ENCODE results near the gene RALGPS1.

The RALGPS1 gene

GRCh38 chr9:127079446-127080140 is 165.0 kb downstream of the RALGPS1 start:
- no peak for DNase-seq (ENCODE audit: low spot score)

- DNase-seq (ENCODE audit: low spot score) = no peak
Observed at GRCh38 chr9:127081250-127082185, 166.9 kb downstream of the RALGPS1 start.

GRCh38 chr9:127083138-127083980 is 168.8 kb downstream of the RALGPS1 start:
- no peak for DNase-seq (ENCODE audit: low spot score)

GRCh38 chr9:127084076-127085039 is 169.8 kb downstream of the RALGPS1 start:
- DNase-seq (ENCODE audit: low spot score) = no peak

DNA sequence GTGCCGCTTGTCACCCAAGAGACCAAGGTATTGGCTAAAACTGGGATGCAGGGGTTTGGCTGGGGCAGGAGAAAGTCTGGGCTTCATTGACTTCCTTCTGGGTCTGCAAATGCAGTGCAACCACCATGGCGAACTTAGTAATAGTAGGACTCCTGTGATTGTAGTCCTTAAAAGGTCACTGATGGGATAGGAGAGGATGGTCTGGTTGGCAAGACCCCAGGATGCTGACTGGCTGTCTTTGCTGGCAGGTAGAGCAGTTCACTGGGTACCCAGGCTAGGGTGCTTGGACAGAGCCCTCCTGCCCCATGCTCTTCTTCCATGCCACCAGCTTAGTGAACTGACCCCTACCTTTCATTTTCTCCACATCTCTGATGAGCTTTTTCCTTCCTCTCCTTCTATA is 170.6 kb downstream of the RALGPS1 start:
- no peak for DNase-seq (ENCODE audit: low spot score)

DNA sequence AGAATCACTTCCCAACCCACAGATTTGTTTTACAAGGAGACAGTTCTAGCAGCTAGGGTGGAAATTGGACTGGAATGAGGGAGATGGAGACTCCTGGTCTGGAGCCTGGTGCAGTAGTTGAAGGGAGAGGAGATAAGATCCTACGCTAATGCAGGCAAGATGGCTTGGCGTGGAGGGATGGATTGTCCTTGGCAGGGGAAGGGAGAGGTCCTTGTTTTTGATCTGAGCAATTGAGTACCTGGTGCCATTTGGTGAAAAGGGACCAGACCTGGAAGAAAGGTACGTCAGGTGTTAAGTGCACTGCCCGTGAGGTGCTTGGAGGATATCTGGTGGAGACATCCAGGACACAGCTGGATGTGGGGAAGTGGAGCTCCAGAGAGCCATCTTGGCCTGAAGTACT is 172.2 kb downstream of the RALGPS1 start:
- DNase-seq (ENCODE audit: low spot score) = no peak

DNA sequence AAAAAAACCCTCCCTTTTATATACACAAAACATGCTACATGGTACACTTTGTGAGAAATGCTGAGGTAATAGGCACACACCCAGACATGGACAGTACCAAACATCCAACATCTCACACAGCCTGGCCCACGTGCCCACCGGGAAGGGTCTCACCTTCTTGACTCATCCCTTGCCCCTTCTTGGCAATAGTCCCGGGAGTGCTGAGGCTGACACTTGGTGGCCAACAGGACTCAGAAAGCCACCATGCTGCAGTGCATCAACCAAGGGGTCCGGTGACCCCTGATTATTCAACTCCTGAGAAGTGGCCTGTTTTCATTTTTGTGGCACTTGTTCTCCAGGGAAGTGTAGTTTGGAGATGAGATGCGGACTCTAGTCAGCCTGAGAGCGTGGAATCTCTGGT is 172.8 kb downstream of the RALGPS1 start:
- no peak for DNase-seq (ENCODE audit: low spot score)

DNA sequence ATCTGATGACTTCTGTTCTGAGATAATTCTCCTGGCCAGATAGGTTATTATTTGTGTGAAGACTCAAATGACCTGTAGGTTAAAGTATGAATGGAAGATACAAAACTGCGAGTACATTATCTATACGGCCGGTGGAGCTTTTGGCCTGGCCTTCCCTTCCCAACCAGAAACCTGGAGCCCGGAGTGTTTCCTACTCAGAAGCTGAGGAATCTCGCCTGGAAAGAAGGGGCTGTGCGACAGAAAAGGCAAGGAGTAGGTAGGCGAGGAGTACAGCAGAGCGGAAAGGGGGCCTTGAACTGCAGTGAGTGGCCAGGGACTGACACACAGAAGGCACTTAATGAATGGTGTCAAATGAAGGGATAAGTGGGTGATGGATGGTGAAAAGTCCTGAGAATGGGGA is 173.3 kb downstream of the RALGPS1 start:
- no peak for DNase-seq (ENCODE audit: low spot score)

- no peak for DNase-seq (ENCODE audit: low spot score)
Observed at GRCh38 chr9:127088724-127089615, 174.4 kb downstream of the RALGPS1 start.

GRCh38 chr9:127089631-127090081 is 175.1 kb downstream of the RALGPS1 start:
- DNase-seq (ENCODE audit: low spot score) = no peak

GRCh38 chr9:127090341-127090985 is 175.9 kb downstream of the RALGPS1 start:
- DNase-seq (ENCODE audit: low spot score) = no peak

DNA sequence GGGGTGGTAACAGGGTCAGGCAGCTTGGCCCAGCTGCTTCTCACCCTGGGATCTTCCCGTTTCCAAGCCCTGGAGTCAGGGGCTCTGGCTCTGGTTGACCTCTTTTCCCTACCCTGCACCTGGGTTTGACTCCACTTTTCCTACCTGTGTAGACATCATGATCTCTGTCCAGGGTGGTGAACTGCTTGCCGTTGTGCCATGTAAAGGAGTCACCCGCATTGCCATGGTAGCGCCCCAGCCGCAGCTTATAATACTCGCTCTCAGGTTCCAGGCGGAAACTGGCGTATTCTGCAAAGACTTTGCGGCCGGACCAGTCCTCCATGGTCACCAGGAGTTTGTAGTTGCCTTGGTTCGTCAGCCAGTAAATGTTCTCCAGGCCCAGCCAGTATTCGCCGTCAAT is 176.9 kb downstream of the RALGPS1 start:
- no peak for DNase-seq (ENCODE audit: low spot score)

GRCh38 chr9:127092041-127092608 is 177.5 kb downstream of the RALGPS1 start:
- no peak for DNase-seq (ENCODE audit: low spot score)

GRCh38 chr9:127093319-127094020 is 178.9 kb downstream of the RALGPS1 start:
- no peak for DNase-seq (ENCODE audit: low spot score)

DNA sequence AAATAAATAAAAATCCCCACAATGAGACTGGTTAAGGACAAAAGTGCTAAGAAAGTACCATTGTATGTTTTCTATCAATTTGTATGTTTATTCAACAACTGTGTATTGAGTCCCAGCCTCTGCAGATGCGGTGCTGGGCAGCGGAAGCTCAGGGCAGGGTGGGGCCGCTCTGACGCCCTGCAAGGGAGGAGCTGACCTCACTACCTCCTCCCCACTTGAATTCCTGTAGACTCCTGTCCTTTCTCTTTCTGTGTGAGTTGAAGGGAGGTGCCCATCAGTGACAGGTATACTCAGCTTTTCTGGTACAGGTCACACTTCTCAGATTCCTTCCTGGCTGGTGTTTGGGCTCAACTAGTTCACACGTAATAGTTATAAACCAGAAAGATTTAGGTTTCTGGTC is 180.8 kb downstream of the RALGPS1 start:
- DNase-seq (ENCODE audit: low spot score) = no peak

DNA sequence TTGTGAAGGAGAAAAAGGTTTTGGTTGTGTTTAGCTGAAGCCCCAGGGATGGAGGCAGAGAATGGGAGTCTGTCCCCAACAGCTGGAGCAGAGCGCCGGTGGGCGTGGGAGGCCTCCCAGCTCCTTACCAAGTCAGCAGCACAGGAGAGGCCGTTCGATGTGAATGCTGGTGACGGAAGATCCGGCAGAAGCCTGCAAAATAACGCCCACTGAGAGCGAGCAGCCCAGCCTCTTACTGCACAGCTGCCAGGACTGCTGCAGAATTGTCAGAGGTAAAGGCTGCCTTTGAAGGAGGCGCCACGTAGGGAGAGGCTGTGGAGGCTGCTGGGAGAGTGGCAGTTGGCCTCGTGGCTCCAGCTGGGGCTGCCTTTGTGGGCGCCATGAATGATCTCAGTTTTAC is 181.6 kb downstream of the RALGPS1 start:
- DNase-seq (ENCODE audit: low spot score) = no peak

DNA sequence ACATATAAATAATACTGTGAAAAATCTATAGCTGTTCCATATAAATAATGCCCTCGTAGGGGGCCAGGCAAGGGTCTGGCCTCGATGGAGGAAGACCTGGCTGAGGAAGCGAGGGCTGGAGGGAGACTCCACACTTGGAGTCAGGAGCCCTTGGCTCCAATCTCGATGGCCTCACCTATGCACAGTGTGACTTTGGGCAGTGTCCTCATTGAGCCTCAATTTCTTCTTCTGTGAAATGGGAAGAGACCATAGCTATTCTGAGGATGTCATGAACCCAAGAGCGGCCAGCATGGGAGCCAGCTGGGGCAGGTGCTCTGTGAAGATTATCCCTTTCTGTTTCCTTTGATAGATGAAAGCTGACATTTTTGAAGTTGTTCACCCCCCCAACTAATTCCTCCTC is 183.1 kb downstream of the RALGPS1 start:
- no peak for DNase-seq (ENCODE audit: low spot score)

DNA sequence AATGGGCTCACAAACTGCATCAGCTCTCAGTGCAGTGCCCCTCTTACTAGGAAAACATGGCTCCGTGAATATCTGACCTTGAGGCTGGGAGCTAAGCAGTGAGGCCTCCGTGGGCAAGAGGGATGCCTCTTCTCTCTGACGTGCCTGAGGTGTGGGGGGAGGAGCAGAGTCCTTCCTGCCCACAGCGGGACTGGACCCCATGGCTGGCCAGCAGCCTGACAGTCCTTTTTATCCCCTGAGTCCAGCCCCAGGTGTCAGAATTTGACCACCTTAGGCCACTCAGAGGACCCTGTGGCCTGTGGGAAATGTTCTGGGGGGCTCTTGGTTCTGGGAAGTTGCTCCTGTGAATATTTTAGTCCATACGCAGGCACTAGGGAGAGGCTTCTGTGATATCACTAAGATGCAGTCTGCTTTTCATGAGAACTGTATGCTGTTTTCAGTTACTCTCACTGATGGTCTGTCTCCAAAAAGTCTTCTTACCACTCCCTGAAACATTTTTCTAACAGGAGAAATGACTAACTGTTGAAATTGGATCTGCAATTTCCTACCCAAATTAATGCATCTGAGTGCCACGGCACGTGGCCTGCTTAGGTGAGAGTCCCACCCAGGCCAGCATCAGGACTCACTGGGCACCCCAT is 184.5 kb downstream of the RALGPS1 start:
- DNase-seq (ENCODE audit: low spot score) = no peak

Measured in hematopoietic multipotent progenitor cell treated with erythropoietin and hydrocortisone succinate and interleukin-3 and kit ligand, for 17 days (in vitro differentiated cells).